HG03439 (cell line): ENCODE measurements around the gene MEGF10.

Source experiments
- ATAC-seq: cut with Tn5 transposase; IDR thresholded peaks from one replicate; pipeline ENCODE4 v1.9.1; 2021; ENCODE audit warnings: mild to moderate bottlenecking, moderate library complexity; ENCODE audit not compliant: unreplicated experiment

The MEGF10 gene

DNA sequence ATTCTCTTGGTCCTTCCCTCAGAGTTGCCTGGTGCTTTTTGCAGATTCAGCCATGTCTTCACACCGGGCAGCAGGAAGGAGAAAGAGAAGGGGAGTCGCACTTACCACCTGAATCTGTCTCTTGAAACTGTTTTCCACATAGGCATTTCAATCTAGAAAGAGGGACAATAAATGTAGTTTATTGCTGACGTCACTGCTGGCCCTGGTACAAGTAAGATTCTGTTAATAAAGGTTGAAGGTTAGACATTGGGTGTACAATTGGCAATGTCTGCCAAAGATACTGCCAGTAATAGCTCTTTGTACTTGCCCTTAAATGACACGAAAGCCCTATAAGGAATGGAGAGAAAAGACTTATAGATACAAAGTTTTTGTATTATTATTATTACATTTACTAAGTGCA lies 72.8 kb downstream of the MEGF10 start:
- no peak for ATAC-seq

GRCh38 chr5:127367029-127367428 lies 76.4 kb downstream of the MEGF10 start:
- no peak for ATAC-seq

DNA sequence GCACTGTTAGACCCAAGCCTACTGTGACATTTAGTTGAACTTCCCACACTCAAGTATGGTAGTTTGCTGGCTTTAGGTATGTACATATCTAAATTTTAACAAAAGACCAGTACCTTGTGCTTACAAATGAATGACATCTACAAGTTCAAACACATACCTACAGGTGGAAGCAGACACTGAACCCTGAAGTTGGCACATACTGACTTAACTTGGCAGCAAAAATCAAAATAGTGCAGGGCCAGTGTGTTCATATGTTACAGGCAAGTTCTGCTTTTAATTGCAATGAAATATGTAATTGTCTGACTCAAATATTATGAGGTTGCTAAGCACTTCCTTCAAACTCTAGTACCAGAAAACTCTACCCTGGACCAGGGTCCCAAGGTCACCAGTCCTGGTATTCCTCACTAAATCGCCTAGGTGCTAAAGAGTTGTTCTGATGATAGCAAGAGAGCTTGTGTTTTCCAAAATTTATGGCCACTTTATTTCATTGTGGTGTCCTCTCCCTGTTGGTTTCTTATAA lies 77.4 kb downstream of the MEGF10 start:
- no peak for ATAC-seq

DNA sequence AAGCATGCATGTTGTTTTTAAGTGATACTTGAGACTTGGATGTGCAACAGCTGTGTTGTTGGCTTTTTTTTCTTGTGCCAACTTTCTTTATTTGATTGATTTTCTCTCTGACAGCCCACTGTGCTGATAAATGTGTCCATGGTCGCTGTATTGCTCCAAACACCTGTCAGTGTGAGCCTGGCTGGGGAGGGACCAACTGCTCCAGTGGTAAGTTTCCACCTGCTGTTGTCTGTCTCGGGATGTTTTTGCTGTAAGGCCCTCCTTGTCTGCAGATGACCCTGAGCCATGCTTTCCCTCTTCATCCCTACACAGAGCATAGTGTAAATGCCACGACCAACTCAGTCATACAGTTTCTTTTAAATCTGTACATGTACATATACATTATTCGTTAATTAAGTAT lies 79.2 kb downstream of the MEGF10 start:
- ATAC-seq, result no peak

GRCh38 chr5:127370631-127371030 lies 80.0 kb downstream of the MEGF10 start:
- no peak for ATAC-seq

DNA sequence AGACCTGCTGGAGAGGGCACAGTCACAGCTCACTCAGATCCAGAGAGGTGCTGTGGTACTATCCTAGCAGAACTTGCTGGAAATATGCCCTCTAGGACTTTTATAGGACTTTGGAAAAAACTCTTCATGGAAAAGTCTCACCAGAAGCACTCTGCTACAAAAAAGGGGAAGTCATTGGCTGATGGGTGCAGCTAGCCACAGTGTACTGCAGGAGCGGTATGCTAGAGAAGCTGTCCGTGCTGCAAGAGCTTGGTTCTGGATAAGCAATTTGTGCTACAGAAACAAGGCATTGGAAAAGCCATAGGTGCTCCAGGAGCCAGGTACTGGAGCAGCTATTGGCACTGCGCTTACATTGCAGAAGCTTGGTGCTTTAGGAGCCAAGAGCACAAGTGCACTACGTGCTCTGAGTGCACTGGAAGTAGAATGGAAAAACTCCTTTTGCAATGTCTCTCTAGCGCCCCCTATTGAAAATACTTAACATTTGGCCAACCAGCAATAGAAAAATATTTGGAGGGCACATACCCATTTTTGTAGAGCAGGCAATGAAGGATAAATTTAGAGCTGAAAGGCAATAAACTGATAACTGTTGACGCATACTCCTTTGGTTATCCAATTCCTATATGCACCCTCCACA lies 83.4 kb downstream of the MEGF10 start:
- ATAC-seq, result no peak

- ATAC-seq, result no peak
These were observed 84.5 kb downstream of the MEGF10 start for GRCh38 chr5:127375124-127375523.

DNA sequence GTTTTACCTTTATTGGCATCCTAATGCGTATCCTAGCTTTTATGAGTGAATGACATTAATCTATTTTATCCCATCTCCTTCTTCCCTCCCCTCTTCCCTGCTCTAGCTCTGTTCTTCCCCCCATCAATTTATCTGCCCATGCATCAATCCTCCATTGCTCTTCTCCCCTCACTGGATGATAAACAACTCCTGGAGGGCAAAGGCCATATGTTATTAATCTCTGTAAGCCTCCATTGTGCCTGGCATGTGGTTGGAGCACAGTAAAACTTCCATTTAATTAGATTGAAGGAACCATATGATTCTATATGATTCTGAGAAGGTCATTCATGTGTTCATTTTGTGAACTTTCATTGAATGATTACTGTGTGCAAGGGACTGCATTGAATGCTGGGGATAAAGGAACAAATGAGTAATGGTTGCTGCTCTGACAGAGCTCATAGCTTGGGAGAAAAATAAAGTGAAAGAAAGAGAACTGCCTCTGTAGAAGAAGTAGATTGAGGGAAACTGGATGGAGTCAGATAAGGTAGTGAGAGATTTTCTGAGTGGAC lies 85.0 kb downstream of the MEGF10 start:
- no peak for ATAC-seq

GRCh38 chr5:127377651-127378050 lies 87.1 kb downstream of the MEGF10 start:
- ATAC-seq, result no peak

DNA sequence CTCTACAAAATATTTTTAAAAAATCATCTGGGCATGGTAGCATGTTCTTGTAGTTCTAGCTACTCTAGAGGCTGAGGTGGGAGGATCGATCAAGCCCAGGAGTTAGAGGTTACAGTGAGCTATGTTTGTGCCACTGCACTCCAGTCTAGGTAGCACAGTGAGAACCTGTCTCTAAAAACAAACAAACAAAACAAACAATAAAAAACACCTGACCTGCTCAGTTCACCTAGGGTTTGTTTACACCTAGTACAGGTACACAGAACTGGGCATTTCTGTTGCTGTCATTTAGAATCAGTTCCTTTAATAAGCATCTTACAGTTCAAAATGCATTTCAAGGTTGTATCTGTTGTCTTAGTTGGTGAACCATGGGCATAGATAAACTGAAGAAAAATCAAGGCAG lies 95.3 kb downstream of the MEGF10 start:
- ATAC-seq, result no peak

DNA sequence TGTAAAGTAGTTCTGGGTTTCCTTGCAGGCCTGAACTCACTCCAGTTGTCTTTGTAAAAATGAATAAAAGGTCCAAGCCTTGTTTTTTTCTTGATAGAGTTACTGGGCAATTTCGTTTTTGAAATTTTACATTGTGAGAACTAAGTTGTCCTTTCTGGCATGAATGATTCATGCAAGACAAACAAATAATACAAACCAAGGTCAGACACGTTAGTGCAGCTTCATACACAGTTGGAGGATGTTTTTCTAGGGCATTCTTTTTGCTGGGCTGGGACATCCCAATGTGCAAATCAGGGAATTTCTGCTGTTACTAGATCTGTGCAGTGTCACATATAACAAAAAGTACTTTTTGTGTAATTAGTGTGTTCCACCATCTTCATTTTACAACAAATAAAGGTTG lies 96.0 kb downstream of the MEGF10 start:
- no peak for ATAC-seq

DNA sequence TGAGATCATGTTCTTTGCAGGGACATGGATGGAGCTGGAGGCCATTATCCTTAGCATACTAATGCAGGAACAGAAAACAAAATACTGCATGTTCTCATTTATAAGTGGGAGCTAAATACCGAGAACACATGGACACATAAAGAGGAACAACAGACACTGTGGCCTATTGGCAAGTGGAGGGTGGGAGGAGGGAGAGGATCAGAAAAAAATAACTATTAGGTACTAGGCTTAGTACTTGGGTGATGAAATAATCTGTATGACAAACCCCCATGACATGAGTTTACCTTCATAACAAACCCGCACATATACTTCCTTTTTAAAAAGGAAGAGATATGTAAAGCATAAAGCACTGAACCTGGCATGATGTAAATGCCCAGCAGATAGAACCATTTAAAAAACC lies 99.0 kb downstream of the MEGF10 start:
- no peak for ATAC-seq

- ATAC-seq, result no peak
These were observed 102.2 kb downstream of the MEGF10 start for GRCh38 chr5:127392762-127393161.

- no peak for ATAC-seq
These were observed 106.0 kb downstream of the MEGF10 start for GRCh38 chr5:127396490-127397155.

DNA sequence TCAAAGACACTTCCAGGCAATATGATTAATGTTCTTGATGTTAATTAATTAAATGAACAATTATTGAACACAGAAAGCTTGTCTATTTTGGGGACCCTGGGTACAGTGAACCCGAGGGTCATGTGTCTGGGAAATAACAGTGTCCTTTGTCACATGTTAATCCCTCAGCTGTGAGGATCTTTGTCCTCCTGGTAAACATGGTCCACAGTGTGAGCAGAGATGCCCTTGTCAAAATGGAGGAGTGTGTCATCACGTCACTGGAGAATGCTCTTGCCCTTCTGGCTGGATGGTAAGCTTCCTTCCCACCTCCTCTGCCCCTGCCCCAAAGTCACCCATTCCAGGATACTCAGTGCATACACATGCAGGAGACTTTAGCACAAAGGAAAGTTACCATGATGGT lies 107.9 kb downstream of the MEGF10 start:
- no peak for ATAC-seq

- no peak for ATAC-seq
These were observed 108.5 kb downstream of the MEGF10 start for GRCh38 chr5:127399068-127399467.

GRCh38 chr5:127400539-127400938 lies 109.9 kb downstream of the MEGF10 start:
- ATAC-seq, result no peak

GRCh38 chr5:127400946-127401670 lies 110.5 kb downstream of the MEGF10 start:
- ATAC-seq, result no peak

DNA sequence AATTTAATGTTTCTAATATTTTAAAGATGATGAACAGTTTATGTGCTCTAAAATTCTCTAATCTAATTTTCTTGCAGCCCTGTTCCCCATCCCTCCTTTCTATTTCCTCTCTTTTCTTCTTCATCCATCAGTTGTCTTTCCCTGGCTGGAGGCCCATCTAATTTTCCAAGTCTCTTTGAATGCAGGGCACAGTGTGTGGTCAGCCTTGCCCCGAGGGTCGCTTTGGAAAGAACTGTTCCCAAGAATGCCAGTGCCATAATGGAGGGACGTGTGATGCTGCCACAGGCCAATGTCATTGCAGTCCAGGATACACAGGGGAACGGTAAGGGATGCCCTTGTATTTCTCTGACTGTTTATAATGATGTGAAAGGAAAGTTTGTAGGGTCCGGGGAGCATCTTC lies 111.8 kb downstream of the MEGF10 start:
- ATAC-seq, result no peak

DNA sequence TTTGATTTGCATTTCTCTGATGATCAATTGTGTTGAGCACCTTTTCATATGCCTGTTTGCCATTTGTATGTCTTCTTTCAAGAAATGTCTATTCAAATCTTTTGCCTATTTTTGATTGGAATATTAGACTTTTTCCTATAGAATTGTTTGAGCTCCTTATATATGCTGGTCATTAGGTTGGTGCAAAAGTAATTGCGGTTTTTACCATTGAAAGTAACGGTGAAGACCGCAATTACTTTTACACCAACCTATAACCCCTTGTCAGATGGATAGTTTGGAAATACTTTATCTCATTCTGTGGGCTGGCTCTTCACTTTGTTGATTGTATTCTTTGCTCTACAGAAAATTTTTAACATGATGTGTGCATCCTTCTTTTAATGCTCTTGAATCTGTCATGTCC lies 113.6 kb downstream of the MEGF10 start:
- no peak for ATAC-seq

DNA sequence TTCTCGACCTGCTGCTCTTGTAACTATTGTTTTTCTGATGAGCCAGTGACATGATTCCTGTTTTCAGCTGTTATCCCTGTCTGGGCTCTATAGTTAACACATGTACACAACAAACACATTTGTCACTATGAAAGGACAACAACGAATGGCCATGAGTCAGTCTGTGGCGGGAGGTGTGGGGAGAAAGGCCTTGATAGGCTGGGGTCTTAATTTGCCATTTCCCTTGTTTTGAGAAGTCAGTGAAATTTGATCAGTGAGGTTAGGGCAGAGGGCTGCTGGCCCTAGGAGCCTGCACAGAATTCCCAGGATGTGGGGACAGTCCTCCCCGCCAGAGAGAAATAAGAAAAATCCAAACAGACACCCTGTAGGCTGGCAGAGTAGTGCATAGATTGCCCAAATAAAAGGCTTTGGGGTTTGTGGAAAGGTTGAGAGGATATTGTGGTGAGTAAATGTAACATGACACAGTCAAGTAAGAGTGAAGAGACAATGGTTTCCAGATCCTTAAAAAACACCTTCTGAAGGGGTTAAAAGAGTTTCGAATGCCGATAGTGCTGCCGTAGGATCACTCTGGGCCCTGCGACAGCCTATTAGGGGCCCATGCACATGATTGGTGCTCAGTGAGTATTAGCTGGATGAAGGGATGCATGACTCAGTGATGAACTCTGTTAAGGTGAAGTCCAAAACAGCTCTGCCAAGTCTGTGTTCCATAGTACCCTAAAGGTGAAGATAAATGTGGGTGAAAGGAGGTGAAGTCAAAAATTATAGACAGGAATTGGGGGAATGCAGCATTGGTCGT lies 115.9 kb downstream of the MEGF10 start:
- ATAC-seq, result no peak
